ENCODE data around the gene NQO1.
"Not testable (repeated sequence)": the region's sequence is repeated elsewhere in the genome, so short reads cannot be mapped to it uniquely, and the experiment has no call there.

NQO1 gene

DNA sequence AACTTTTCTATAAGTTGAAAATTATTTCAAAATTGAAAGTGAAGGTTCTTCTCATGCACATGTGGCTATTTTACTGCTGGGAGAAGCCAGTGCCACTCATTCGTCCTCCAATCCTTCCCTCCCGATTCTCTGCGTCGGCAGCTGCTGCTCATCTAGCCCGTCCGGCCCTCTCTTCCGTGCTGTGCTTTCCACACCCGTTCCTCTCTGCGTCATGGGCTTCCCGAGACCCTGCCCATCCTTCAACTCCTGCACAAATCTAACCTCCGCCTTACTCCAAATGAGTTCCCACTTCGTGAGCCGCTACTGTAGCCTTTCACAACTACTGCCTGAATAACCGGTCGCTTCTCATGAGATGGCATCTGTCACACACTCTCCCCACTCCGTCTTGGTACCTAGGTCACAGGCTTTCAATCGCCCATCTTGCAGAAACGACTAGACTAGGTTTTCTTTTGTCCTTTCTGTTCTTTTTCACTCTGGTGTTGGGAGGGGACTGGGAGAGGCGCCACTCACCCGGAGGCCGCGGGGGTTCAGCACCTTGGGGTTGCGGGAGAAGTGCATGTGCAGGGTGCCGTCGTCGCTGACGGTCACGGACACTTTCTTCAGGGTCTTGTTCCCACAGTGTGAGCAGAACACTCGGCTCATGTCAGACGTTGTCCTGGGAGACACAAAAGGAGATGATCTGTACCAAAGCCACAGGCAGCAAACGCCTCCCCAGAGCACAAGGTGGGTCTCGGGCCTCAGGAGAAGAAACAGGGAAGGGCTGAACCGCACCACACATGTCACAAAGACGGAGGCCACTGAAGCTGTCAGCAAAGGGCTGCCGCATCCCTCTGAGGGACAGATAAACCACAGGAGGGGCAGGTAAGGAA is 18.2 kb upstream of the NQO1 start:
- H3K4me3 ChIP-seq (ENCODE audit: low read depth, low read length) = no peak overlapping the region

DNA sequence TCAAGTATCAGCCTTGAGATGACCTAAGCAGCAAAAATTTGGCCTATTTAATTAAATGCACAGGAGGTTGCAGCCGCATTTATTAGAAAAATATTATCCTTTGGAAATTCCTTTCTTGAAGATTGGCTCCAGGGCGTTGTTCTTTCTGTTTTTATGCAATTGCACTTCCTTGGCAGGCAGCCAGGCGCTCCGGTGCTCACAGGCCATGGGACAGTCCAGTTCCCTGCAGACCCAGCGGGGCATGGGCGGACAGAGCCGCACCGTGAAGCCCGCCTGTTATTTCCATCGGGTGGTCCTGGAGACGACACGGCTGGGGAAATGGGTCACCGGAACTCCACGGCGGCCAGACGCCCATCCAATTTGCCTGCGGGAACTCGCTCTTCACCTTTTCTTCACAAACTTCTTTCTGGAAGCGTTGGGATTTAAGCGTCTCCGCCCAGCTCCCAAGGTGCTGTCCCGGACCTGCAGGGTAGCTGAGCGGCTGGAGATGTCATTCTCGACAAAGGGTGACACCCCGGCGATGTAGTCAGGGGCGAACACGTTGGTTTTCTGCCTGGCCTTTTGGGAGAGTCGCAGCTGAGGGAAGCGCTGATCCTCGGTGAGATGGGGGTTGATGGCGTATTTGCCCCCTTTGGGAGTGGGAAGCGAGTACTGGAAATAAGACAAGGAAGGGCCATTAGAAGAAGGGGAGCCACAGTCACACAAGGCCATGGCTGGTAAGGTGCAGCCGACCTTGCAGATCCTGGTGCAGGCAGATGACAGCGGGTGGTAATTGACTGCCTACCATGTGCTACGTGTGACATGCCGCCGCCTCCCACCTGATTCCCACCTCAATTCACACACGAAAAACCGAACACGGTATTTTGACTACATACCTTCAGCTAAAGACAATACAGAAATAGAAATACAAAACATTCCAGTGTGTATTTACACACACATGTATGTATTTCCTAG is 15.9 kb upstream of the NQO1 start:
- H3K4me3 ChIP-seq (ENCODE audit: low read depth, low read length) = no peak overlapping the region

DNA sequence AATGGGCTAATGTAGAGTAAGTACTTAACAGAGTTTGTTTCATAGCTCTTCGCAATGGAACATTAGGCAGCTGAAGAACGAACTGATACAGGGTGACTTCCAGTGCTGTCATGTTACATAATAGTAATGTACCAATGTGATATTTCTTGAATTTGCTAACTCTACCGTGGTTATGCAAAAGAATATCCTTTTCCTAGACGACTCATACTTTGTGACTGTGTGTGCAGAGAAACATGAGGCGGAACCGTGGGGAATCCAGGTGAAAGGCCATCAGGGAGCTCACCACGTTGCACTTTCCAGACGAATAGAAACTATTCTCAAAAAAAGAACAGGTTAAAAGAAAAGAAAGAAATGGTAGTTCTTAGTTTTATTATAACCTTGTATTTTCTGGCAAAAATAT is 15.2 kb upstream of the NQO1 start:
- no peak overlapping the region for H3K4me3 ChIP-seq (ENCODE audit: low read depth, low read length)

DNA sequence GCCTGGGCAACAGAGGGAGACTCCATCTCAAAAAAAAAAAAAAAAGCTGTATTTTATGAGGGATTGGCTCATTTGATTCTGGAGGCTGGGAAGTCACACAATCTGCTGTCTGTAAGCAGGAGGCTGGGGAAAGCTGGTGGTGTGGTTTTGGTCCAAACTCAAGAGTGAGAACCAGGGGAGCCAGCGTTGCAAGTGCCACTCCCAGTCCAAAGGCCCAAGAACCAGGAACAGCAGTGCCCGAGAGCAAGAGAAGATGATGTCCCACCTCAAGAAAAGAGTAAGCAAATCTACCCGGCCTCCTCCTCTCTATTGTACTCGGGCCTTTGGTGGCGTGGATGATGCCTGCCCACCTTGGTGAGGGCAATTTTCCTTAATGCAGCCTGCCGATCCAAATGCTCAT is 5.7 kb upstream of the NQO1 start:
- H3K4me3 ChIP-seq (ENCODE audit: low read depth, low read length) = no peak overlapping the region

DNA sequence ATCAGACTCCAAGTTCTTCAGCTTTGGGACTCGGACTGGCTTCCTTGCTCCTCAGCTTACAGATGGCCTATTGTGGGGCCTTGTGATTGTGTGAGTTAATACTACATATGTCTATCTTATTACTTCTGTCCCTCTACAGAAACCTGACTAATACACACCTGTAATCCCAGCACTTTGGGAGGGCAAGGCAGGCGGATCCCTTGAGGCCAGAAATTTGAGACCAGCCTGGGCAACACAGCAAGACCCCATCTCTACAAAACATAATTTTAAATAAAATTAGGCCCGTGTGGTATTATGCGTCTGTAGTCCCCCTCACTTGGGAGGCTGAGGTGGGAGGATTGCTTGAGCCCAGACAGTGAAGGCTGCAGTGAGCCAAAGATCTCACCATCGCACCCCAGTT is 4.9 kb upstream of the NQO1 start:
- not testable (repeated sequence) for H3K4me3 ChIP-seq (ENCODE audit: low read depth, low read length)

DNA sequence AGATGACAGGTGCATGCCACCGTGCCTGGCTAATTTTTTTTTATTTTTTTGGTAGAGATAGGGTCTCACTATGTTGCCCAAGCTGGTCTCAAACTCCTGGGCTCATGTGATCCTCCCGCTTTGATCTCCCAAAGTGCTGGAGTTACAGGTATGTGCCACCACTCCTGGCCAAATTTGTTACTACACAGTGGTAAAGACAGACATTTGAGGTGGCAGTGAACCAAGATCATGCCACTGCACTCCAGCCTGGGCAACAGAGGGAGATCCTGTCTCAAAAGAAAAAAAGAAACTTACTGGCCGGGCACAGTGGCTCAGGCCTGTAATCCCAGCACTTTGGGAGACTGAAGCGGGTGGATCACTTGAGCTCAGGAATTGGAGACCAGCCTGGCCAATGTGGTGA is 2.7 kb upstream of the NQO1 start:
- not testable (repeated sequence) for H3K4me3 ChIP-seq (ENCODE audit: low read depth, low read length)

DNA sequence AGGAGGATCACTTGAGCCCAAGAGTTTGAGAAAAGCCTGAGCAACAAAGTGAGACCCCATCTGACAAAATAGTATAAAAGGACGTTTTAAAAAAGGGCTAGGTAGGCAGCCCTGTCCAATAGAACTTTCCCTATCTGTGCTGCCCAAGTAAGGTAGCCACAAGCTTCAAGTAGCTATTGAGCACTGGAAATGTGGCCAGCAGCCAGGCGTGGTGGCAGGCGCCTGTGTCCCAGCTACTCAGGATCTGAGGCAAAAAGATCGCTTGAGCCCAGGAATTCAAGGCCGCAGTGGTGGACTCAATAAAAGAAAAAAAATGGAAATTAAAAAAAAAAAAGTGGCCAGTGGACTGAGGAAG is 1.5 kb upstream of the NQO1 start:
- H3K4me3 ChIP-seq (ENCODE audit: low read depth, low read length) = no peak overlapping the region

DNA sequence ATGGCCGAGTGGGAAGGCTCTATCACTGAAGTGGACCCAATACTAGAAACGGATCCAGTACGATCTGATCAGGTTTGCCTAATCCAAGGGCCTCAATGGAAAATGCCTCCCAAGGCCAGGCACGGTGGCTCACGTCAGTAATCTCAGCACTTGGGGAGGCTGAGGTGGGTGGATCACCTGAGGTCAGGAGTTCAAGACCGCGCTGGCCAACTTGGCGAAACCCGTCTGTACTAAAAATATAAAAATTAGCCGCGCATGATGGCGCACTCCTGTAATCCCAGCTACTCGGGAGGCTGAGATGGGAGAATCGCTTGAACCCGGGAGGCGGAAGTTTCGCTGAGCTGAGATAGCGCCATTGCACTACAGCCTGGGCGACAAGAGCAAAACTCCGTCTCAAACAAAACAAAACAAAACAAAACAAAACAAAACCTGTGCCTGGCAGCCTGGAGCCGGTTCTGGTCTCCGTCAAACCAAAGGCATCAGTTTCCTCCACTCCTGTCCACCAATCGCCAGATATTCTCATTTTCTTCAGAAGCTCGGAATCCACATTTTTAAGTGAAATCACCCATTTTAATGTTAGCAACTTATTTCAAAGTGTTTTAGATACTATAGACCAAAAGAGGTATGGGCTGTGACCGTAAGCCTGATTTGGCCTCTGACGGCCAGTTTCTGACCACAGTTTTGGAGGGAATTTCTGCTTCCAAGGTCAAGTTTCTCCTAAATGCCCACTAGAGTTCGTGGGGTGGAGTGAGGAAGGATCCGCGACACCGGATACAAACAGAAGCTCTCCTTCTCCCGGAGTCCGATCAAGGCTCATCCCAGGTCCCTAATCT is 664 bp downstream of the NQO1 start:
- peak overlapping the region; percentile 70 for H3K4me3 ChIP-seq (ENCODE audit: low read depth, low read length)

DNA sequence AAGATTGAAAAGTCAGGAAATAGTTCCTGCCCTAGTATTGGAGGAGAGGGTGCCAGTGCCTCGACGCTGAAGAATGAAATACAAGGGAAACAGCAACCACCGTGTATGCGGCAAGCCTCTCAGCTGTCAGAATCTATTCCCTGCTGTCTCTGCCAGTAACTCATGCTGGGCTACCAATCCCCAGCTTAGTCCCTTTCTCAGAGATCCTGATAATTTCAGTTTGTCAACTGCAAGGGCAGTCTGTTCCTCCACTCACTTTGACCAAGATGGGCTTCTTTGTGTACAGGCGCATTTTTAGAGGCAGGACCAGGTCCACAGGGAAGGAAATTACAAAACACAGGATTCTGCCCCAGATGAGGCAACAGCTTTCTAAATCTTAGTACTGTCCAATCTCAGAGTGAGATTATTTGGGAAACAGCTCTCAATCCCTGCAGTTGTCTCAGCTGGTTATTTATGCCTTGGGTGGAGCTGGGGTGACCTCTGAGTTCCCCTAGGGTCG is 1.3 kb downstream of the NQO1 start:
- peak overlapping the region; percentile 70 for H3K4me3 ChIP-seq (ENCODE audit: low read depth, low read length)

DNA sequence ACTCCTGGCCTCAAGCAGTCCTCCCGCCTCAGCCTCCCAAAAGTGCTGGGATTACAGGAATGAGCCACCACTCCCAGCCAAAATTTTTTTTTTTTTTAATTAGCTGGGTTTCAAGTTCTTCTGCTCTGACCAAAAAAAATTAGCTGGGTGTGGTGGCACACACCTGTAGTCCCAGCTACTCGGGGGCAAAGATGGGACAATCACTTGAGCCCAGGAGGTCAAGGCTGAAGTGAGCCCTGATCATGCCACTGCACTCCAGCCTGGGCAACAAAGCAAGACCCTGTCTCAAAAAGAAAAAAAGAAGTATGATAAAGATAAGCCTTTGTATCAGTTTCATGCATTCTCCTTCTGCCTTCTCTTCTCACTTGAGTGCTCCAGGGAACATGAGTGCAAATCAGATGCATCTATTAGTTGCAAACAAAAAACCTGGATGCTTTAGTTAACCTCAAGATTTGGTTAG is 1.9 kb downstream of the NQO1 start:
- no peak overlapping the region for H3K4me3 ChIP-seq (ENCODE audit: low read depth, low read length)

DNA sequence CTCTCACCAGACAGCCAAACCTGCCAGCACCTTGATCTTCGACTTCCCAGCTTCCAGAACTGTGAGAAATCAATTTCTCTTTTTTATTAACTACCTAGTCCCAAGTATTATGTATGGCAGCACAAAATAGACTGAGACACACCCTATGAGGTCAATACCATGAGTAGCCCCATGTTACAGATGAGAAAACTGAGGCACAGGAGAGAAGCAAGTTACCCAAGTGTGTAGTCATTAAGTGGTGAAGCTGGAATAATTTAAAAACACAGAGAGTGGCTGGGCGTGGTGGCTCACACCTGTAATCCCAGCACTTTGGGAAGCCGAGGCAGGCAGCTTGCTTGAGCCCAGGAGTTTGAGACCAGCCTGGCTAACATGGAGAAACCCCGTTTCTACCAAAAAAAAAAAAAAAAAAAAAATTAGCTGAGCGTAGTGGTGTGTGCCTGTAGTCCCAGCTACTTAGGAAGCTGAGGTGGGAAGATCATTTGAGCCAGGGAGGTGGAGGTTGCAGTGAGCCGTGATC is 4.9 kb downstream of the NQO1 start:
- H3K4me3 ChIP-seq (ENCODE audit: low read depth, low read length) = no peak overlapping the region

DNA sequence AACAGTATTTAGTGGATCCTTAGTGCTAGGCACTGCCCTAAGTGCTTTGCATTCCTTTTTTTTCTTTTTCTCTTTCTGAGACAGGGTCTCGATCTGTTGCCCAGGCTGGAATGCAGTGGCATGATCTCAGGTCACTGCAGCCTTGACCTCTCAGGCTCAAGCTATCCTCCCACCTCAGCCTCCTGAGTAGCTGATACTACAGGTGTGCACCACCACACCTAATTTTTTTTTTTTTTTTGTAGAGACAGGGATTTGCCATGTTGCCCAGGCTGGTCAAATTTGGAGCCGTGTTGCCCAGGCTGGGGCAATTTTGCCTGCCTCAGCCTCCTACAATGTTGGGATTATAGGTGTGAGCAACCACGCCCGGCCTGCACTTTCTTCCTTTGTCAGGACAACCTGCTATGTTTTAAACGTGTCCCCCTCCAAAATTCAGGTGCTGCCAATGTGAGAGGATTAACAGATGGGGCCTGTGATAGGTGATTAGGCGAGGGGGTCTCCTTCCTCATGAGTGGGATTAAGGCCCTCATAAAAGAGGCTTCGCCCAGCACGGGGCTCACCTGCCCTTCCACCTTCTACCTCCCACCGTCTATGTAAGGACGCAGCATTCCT is 5.4 kb downstream of the NQO1 start:
- no peak overlapping the region for H3K4me3 ChIP-seq (ENCODE audit: low read depth, low read length)

DNA sequence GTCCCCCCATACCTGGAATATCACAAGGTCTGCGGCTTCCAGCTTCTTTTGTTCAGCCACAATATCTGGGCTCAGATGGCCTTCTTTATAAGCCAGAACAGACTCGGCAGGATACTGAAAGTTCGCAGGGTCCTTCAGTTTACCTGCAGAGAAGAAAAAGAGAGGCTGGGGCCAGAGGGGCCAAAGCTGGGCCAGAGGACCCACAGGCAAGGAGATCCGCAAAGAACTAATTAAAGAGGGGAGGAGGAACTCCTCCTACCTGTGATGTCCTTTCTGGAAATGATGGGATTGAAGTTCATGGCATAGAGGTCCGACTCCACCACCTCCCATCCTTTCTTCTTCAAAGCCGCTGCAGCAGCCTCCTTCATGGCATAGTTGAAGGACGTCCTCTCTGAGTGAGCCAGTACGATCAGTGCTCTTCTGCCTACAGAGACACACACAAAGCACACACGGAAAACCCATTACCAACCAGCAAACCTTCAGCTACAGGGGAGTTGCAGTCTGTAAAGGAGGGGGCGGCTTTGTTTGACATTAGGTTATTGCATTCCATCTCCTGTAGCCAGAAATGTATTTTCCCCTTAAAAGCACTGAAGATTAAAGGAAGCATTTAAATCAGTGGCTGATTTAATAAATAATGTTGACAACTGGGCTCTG is 8.1 kb downstream of the NQO1 start:
- H3K4me3 ChIP-seq (ENCODE audit: low read depth, low read length) = no peak overlapping the region

DNA sequence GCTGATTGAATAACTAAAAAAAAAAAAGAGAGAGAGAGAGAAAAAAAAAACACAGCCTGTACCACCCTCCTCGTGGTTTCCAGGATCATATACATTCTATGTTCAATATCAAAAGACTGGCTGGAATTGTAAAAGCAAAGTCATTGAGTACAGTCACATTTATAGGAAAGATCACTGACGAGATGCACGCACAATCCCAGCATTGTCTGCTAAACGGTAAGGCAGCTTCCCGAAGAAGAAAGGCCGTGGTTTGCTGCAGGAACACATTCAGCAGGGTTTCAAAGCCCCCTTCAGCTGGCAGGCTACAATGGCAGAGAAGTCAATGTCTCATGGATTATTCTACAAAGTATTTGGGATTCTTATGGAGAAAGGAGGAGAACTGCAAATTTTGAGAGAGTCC is 9.3 kb downstream of the NQO1 start:
- no peak overlapping the region for H3K4me3 ChIP-seq (ENCODE audit: low read depth, low read length)

DNA sequence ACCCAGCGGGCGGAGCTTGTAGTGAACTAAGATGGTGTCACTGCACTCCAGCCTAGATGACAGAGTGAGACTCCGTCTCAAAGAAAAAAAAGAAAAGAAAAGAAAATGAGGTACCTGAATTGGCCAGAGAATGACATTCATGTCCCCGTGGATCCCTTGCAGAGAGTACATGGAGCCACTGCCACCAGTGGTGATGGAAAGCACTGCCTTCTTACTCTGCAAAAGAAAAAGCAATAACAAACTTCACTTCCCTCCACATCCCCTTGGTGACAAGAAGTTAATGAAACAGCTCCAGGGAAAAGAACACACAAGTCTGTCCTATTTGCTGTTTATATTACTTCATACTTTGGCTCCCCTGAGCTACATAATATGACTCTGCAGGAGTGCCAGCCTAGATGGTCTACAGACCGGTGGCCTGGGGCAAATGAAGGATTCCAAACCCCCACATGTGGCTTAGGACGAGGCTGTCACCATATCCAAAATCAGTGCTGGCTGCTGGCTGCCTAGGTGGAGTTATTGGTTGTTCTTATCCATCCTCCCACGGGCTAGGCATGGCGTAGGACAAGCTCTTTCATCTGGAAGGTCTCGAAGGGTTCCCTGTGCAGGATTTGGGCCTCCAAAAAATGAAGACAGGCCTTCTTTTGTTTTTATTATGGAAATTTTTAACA is 13.3 kb downstream of the NQO1 start:
- H3K4me3 ChIP-seq (ENCODE audit: low read depth, low read length) = no peak overlapping the region

DNA sequence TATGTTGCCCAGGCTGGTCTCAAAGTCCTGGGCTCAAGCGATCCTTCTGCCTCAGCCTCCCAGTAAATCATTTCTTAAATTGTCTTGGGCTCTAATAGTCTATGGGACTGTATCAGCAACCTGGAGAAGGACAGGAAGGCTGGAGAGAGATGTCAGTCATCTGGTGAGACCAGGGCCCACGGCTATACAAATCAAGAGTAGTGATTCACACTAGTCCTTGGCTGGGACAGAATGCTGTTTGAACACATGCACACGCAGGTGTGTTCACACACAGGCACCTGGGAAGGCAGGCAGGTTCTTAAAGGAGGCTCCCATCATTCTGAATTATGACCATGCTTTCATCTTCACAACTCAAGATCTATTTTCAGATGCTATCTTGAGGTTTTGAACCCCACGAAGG is 14.1 kb downstream of the NQO1 start:
- no peak overlapping the region for H3K4me3 ChIP-seq (ENCODE audit: low read depth, low read length)

DNA sequence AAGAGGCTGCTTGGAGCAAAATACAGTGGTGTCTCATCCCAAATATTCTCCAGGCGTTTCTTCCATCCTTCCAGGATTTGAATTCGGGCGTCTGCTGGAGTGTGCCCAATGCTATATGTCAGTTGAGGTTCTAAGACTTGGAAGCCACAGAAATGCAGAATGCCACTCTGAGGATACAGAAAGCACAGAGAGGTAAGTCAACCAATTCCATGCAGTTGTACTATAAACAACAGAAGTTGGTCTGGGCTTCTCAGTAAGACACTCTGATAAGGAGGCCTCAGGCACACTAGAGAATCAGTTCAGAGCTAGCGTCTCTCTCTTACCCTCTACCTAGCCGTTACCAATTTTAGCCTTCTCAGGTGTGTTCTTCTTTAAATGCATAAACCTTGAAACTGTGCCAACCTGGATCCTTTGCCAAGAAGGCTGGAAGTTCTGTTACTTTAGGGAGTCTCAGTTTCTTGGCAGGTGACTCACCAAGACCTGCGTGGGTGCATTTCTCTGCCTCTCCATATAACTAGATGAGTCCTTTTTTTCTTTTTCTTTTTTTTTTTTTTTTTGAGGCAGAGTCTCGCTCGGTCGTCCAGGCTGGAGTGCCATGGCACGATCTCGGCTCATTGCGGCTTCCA is 15.1 kb downstream of the NQO1 start:
- no peak overlapping the region for H3K4me3 ChIP-seq (ENCODE audit: low read depth, low read length)

DNA sequence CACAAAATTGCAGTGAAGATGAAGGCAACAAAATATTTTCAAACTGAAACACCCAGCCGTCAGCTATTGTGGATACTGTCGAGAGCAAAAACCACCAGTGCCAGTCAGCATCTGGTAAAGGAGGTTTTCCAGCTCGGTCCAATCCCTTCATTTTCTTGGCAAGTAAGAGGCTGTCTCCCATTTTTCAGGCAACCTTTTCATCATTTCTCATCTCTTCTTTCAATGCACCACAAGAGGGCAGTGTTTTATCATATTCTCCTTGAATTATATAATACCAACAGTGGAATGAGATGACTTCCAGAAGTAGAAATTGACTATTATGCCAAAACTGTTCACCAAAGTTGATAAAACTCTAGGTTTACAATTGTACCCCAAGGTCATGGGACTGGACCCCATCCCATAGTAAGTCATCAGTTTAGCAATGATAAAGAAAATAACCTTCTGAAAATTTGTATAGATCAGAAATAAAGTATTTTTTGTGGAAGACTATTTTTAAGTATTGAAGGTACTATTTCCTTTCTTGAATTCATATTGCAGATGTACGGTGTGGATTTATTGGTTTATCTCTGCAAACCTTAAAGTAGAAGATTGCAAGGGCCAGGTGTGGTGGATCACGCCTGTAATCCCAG is 16.8 kb downstream of the NQO1 start:
- no peak overlapping the region for H3K4me3 ChIP-seq (ENCODE audit: low read depth, low read length)

All from iPS-11a (cell line).